Amniotic epithelial cell (primary cell): Measurements from ENCODE around the gene OGDH.
A peak's percentile ranks its signal among the peaks of the same experiment; 100 is the strongest.
"Not testable (repeated sequence)": the region's sequence is repeated elsewhere in the genome, so short reads cannot be mapped to it uniquely, and the experiment has no call there.

Experiments used
- DNase-seq: peaks from one replicate; pipeline ENCODE4 v3.0.0-alpha.2; 2010; ENCODE audit warnings: low read depth

Gene OGDH

GRCh38 chr7:44673324-44673723 is 66.9 kb downstream of the OGDH start:
- DNase-seq, result no peak

DNA sequence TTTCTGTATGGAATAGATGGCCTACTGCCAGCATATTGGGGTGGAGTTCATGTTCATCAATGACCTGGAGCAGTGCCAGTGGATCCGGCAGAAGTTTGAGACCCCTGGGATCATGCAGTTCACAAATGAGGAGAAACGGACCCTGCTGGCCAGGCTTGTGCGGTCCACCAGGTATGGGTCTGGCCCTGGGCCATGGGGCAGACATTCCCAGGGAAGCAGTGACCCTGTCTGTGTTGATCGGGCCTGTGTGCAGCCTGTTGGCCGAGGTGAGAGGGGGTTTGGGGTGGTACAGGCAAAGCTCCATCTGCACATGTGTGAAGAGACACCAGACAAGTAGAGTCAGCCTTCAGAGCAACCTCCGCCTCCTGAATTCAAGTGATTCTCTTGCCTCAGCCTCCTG is 67.3 kb downstream of the OGDH start:
- DNase-seq, result no peak

- no peak for DNase-seq
Measured at GRCh38 chr7:44674381-44674780, 68.0 kb downstream of the OGDH start.

DNA sequence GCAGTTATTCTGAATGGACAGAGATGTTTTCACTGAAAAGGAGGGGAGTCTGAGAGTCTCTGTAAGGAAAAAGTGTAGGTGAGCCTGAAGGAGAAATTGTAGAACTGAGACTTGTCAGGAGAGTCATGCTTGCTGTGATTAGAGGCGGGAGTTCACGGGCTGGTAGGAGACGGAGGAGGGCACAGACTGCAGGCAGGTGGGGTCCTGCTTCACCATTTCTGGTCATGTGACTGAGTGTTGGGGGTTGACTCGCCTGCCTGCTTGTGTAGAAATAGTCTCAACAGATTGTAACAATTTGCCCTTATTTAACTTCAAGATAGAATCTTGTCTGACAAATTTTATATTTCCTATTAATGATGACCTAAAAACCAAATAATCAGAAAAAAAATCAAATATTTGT is 70.3 kb downstream of the OGDH start:
- DNase-seq, result no peak

DNA sequence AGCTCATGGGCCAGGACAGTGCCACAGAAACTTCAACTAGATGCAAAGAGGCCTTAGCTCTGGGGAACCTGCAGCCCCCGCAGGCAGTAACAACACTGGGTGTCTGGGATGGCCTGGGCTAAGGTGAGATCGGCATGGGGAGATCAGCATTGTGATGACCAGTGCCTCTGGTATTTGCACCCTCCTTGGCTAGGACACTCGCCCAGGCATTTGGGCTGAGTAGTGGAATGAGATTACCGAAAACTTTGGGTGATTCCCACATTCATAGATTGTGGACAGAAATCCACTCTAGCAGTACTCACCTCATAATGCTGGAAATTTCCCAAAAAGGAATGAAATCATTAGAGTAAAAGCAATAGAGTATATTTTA is 71.7 kb downstream of the OGDH start:
- peak; percentile 40 for DNase-seq

- DNase-seq, result peak; percentile 95
Measured at GRCh38 chr7:44678471-44679179, 72.2 kb downstream of the OGDH start.

DNA sequence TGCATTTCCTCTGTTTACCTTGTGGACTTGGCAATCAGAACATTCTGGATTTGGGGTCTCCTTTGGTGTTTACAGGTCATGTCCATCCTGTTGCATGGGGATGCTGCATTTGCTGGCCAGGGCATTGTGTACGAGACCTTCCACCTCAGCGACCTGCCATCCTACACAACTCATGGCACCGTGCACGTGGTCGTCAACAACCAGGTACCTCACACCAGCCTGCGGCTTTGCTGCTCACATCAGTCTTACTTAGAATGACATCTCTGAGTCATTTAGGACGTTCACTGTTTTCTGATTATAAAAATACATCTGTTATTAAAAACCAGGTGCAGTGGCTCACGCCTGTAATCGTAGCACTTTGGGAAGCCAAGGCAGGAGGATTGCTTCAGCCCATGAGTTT is 75.2 kb downstream of the OGDH start:
- DNase-seq, result no peak

- DNase-seq, result peak; percentile 15
Measured at GRCh38 chr7:44685723-44686122, 79.3 kb downstream of the OGDH start.

DNA sequence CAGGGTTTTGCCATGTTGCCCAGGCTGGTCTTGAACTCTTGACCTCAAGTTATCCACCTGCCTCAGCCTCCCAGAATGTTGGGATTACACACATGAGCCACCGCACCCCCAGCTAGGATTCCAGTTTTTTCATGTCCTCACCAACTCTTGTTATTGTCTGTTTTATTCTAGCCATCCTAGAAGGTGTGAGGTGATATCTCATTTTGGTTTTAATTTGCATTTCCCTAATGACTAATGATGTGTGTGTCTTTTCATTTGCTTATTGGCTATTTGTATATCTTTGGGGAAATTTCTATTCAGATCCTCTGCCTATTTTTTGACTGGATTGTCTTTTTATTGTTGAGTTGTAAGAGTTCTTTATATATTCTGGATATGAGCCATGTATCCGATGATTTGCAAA is 83.0 kb downstream of the OGDH start:
- DNase-seq, result no peak

- DNase-seq, result peak; percentile 51
Measured at GRCh38 chr7:44693641-44694313, 87.3 kb downstream of the OGDH start.

GRCh38 chr7:44694326-44694725 is 87.9 kb downstream of the OGDH start:
- no peak for DNase-seq

- no peak for DNase-seq
Measured at GRCh38 chr7:44694766-44695165, 88.3 kb downstream of the OGDH start.

- DNase-seq, result no peak
Measured at GRCh38 chr7:44695756-44696155, 89.3 kb downstream of the OGDH start.

DNA sequence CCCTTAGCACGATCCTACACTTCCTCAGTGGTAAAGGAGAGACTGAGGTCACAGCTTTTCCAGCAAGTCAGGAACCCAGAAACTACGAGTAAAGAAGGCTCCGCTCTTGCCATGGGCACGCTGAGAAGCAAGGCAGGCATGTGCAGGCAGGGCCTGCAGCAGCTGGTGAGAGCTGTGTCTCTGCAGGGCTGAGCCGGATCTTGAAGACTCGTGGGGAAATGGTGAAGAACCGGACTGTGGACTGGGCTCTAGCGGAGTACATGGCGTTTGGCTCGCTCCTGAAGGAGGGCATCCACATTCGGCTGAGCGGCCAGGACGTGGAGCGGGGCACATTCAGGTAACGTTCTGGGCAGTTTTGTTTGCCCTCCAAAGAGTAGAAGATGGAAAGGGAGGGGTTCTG is 90.3 kb downstream of the OGDH start:
- no peak for DNase-seq

DNA sequence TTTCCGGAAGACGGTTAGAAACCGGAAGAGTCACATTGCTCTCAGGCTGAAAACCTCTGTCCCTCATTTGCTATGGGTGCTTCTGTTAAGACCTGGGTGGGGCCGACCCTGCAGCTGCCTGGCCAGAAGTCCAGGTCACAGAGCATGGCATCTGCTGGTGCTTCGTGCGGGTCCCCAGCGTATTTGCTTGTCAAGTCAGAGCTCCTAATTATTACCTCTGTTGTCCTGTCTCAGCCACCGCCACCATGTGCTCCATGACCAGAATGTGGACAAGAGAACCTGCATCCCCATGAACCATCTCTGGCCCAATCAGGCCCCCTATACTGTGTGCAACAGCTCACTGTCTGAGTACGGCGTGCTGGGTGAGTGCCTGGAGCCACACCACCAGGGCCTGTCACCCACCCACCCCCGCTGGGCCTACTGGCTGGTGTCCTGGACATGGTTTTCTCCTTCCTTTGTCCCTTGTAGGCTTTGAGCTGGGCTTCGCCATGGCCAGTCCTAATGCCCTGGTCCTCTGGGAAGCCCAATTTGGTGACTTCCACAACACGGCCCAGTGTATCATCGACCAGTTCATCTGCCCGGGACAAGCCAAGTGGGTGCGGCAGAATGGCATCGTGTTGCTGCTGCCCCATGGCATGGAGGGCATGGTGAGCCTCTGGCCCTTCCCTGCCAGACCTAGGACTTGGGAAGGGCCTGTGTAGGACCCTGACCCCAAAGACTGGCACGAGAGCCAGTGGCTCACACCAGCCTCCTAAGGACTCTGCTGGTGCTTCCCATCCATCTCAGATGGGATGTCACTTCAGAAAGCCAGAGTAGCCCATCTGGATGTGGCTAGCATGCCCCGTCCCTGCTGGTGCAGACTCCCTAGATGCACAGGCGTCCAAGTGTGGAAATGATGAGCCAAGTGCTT is 91.0 kb downstream of the OGDH start:
- DNase-seq, result no peak

GRCh38 chr7:44698046-44698580 is 91.7 kb downstream of the OGDH start:
- DNase-seq, result no peak

GRCh38 chr7:44699598-44699997 is 93.2 kb downstream of the OGDH start:
- DNase-seq, result not testable (repeated sequence)

- DNase-seq, result no peak
Measured at GRCh38 chr7:44700322-44700721, 93.9 kb downstream of the OGDH start.

GRCh38 chr7:44703391-44703790 is 97.0 kb downstream of the OGDH start:
- DNase-seq, result not testable (repeated sequence)

DNA sequence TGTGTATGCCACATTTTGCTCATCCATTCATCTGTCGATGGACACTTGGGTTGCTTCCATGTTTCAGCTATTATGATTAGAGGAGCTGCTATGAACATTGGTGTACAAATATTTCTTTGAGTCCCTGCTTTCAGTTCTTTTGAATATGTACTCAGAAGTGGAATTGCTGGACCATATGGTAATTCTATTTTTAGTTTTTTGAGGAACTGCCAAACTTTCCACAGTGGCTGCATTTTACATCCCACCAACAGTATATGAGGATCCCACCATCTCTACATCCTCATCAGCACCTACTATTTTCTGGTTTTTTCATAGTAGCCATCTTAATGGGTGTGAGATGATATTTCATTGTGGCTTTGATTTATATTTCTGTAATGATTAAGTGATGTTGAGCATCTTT is 97.5 kb downstream of the OGDH start:
- no peak for DNase-seq

- no peak for DNase-seq
Measured at GRCh38 chr7:44705434-44705833, 99.0 kb downstream of the OGDH start.

GRCh38 chr7:44706788-44707557 is 100.5 kb downstream of the OGDH start:
- DNase-seq, result no peak
